ENCODE results near the gene PLEKHN1.

PLEKHN1 gene

GRCh38 chr1:932776-933602 is 33.3 kb upstream of the PLEKHN1 start (continued):
- TF ChIP-seq ZNF350 (tag by site-specific recombination; IDR thresholded peaks at IDR 0.05) (no peak), ZSCAN4 (tag by site-specific recombination; IDR thresholded peaks at IDR 0.05) (no peak), ZNF426 (tag by site-specific recombination; IDR thresholded peaks at IDR 0.05) (no peak), ZNF692 (tag by site-specific recombination; IDR thresholded peaks at IDR 0.05) (0 out of 2 replicates have a peak, but pooled peaks have one; percentile 28), ZNF785 (tag by site-specific recombination; IDR thresholded peaks at IDR 0.05) (no peak), KLF8 (tag by site-specific recombination; IDR thresholded peaks at IDR 0.05) (no peak), KLF16 (tag by site-specific recombination; IDR thresholded peaks at IDR 0.05) (no peak), ZBTB6 (tag by site-specific recombination; IDR thresholded peaks at IDR 0.05) (no peak), ZNF404 (tag by site-specific recombination; IDR thresholded peaks at IDR 0.05) (no peak), ZNF121 (tag by site-specific recombination; IDR thresholded peaks at IDR 0.05) (no peak), ZNF747 (tag by site-specific recombination; IDR thresholded peaks at IDR 0.05) (no peak), ZNF19 (tag by site-specific recombination; IDR thresholded peaks at IDR 0.05; ENCODE audit: low read depth) (no peak), ZNF768 (tag by site-specific recombination; IDR thresholded peaks at IDR 0.05) (no peak), ZNF555 (tag by site-specific recombination; conservative IDR thresholded peaks at IDR 0.05) (no peak), ZNF677 (tag by site-specific recombination; IDR thresholded peaks at IDR 0.05) (no peak), BCL11B (tag by site-specific recombination; IDR thresholded peaks at IDR 0.05; ENCODE audit: low read depth) (peak; percentile 44), ZNF561 (tag by site-specific recombination; IDR thresholded peaks at IDR 0.05; ENCODE audit: borderline replicate concordance) (no peak), ZNF341 (tag by site-specific recombination; IDR thresholded peaks at IDR 0.05; ENCODE audit: low read depth) (no peak), ZNF202 (tag by site-specific recombination; IDR thresholded peaks at IDR 0.05; ENCODE audit: borderline replicate concordance) (no peak), ZBTB44 (tag by site-specific recombination; IDR thresholded peaks at IDR 0.05) (no peak), ZNF529 (tag by site-specific recombination; IDR thresholded peaks at IDR 0.05; ENCODE audit: insufficient replicate concordance) (no peak), ZFP69B (tag by site-specific recombination; IDR thresholded peaks at IDR 0.05) (peak; percentile 32; the same call in 1 of the 2 replicates)

Measured in HEK293 (cell line).